HL-60 (cell line): ENCODE measurements around the gene MAN2B2.

Experiments used
- DNase-seq, 2 experiments: peaks; one replicate each; pipeline ENCODE4 v3.0.0-alpha.2; 2010 to 2020; ENCODE audit warnings: low read depth in 1 of 2, low spot score in 1 of 2
- H3K27ac ChIP-seq: fragments of 250-450 bp; sonication (Bioruptor Pico); replicated peaks from 2 replicates; pipeline ENCODE4 v1.5.1; 2020; ENCODE audit warnings: mild to moderate bottlenecking, moderate library complexity
- H3K27me3 ChIP-seq: fragments of 250-450 bp; sonication (Bioruptor Pico); 2 replicates; pipeline ENCODE4 v1.5.1; 2021; ENCODE audit warnings: mild to moderate bottlenecking, moderate library complexity; ENCODE audit not compliant: insufficient read depth, poor library complexity, severe bottlenecking
- H3K4me3 ChIP-seq: replicated peaks from 2 replicates; pipeline ENCODE4 v1.5.1; 2011; ENCODE audit warnings: mild to moderate bottlenecking, control low read depth, low read length; ENCODE audit not compliant: insufficient read depth
- GABPA ChIP-seq: IDR thresholded peaks from 2 replicates; pipeline ENCODE4 v1.6.1; 2012; ENCODE audit warnings: low read depth
- POLR2AphosphoS5 ChIP-seq: IDR thresholded peaks from 2 replicates; pipeline ENCODE4 v1.6.1; 2012; ENCODE audit warnings: low read depth
- SPI1 ChIP-seq: IDR thresholded peaks from 2 replicates; pipeline ENCODE4 v1.6.1; 2012; ENCODE audit warnings: low read depth, mild to moderate bottlenecking, borderline replicate concordance
- TF ChIP-seq, protein P1 (sequence below): IDR thresholded peaks from 2 replicates; pipeline ENCODE4 v1.6.1; 2012; ENCODE audit warnings: low read depth; ENCODE audit not compliant: insufficient replicate concordance
- TF ChIP-seq, protein P2 (sequence below): IDR thresholded peaks from one replicate; pipeline ENCODE4 v1.5.1; 2011; ENCODE audit warnings: low read length, control low read depth, inconsistent platforms; ENCODE audit not compliant: insufficient read depth

Gene MAN2B2

DNA sequence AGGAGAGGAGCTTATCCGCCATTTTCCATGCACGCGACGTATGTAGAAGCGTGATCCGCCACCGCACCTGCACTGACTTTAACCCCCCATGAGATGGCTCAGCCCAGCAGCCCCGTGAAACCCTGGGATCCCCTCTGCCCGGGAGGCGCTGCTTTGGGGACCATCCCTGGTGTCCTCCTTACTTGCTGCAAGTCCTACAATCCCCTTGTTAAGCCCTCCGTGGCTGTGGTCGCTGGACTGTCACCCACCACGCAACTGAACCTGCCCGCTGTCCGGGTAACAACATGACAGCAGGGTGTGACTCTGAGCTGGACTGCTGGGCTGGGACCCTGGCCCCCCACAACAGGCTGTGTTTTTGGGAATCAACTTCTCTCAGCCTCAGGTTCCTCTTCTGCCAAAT, 44.7 kb upstream of the MAN2B2 start:
- no peaks in the 10 kb centered on the region for H3K27me3 ChIP-seq
- no peak overlapping the region for H3K4me3 ChIP-seq
- TF ChIP-seq POLR2AphosphoS5 (no peak), GABPA (no peak), SPI1 (no peak)
- TF ChIP-seq, protein P1, sequence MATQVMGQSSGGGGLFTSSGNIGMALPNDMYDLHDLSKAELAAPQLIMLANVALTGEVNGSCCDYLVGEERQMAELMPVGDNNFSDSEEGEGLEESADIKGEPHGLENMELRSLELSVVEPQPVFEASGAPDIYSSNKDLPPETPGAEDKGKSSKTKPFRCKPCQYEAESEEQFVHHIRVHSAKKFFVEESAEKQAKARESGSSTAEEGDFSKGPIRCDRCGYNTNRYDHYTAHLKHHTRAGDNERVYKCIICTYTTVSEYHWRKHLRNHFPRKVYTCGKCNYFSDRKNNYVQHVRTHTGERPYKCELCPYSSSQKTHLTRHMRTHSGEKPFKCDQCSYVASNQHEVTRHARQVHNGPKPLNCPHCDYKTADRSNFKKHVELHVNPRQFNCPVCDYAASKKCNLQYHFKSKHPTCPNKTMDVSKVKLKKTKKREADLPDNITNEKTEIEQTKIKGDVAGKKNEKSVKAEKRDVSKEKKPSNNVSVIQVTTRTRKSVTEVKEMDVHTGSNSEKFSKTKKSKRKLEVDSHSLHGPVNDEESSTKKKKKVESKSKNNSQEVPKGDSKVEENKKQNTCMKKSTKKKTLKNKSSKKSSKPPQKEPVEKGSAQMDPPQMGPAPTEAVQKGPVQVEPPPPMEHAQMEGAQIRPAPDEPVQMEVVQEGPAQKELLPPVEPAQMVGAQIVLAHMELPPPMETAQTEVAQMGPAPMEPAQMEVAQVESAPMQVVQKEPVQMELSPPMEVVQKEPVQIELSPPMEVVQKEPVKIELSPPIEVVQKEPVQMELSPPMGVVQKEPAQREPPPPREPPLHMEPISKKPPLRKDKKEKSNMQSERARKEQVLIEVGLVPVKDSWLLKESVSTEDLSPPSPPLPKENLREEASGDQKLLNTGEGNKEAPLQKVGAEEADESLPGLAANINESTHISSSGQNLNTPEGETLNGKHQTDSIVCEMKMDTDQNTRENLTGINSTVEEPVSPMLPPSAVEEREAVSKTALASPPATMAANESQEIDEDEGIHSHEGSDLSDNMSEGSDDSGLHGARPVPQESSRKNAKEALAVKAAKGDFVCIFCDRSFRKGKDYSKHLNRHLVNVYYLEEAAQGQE, result no peak
- TF ChIP-seq, protein P2, sequence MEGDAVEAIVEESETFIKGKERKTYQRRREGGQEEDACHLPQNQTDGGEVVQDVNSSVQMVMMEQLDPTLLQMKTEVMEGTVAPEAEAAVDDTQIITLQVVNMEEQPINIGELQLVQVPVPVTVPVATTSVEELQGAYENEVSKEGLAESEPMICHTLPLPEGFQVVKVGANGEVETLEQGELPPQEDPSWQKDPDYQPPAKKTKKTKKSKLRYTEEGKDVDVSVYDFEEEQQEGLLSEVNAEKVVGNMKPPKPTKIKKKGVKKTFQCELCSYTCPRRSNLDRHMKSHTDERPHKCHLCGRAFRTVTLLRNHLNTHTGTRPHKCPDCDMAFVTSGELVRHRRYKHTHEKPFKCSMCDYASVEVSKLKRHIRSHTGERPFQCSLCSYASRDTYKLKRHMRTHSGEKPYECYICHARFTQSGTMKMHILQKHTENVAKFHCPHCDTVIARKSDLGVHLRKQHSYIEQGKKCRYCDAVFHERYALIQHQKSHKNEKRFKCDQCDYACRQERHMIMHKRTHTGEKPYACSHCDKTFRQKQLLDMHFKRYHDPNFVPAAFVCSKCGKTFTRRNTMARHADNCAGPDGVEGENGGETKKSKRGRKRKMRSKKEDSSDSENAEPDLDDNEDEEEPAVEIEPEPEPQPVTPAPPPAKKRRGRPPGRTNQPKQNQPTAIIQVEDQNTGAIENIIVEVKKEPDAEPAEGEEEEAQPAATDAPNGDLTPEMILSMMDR, result no peak
- no peak for DNase-seq
- H3K27ac ChIP-seq, result no peak overlapping the region

DNA sequence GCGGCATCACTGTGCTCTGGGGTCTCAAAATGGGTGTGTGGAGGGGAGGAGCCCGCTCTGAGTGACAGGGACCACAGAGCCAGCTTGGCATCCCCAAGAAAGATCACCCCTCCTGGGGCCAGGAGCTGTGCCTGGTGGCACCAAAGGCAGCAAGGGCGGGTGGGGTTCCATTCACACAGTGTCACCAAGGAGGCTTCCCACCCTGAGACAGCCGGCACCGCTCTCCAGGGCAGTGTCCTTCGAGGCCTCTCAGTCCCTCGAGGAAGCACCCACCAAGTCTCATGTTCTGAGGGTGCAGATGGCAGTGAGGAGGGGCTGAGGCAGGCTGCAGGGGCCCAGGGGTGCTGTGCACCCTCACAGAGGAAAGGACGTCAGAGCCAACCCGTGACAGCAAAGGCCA, 44.0 kb upstream of the MAN2B2 start:
- H3K27me3 ChIP-seq, result no peaks in the 10 kb centered on the region
- DNase-seq, result no peak
- no peak overlapping the region for H3K4me3 ChIP-seq
- TF ChIP-seq, protein P1, result no peak
- TF ChIP-seq SPI1 (no peak), POLR2AphosphoS5 (no peak), GABPA (no peak)
- TF ChIP-seq, protein P2, result no peak
- H3K27ac ChIP-seq, result no peak overlapping the region

DNA sequence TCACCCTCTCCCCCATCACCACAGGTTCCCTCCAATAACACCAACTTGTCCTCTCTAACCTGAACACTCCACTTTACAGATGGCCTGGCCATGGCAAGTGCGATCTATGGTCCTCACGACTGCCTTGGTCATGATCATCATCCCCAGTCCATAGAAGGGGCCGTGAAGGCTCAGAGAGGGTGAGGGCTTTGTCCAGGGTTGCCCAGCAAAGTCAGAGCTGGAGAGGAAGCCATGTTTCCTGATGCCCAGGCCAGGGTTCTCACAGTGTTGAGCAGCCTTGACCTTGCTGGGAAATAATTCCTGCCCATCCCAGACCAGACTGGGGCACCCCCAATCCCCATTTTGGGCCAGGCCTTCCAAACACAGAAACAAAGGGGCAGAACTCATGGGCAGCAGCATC, 42.9 kb upstream of the MAN2B2 start:
- Histone ChIP-seq H3K27me3 (no peaks in the 10 kb centered on the region), H3K27ac (no peak overlapping the region), H3K4me3 (no peak overlapping the region)
- no peak for DNase-seq
- TF ChIP-seq, protein P2, result no peak
- TF ChIP-seq, protein P1, result no peak
- no peak for TF ChIP-seq SPI1
- no peak for TF ChIP-seq POLR2AphosphoS5
- TF ChIP-seq GABPA, result no peak
